ENCODE measurements around the gene SERPINB6. TPM values are rescaled to one million over a fixed set of nuclear protein-coding genes. Genes with fewer than 3 reads are reported as not detected.

The SERPINB6 gene
- total RNA-seq, 1 donor from 2014 or later, result 14.0 TPM

GRCh38 chr6:3016473-3017280, 45.3 kb upstream of the SERPINB6 start:
- Mint-ChIP-seq H3K27me3 (ENCODE audit: unreplicated experiment) (peaks cover 3% of the 10 kb centered on the region), H3K9me3 (ENCODE audit: unreplicated experiment) (peaks cover 16% of the 10 kb centered on the region), H3K36me3 (ENCODE audit: unreplicated experiment) (peaks cover 32% of the 10 kb centered on the region), H3K4me3 (ENCODE audit: unreplicated experiment) (no peak overlapping the region), H3K4me1 (ENCODE audit: low read depth, unreplicated experiment) (no peaks in the 10 kb centered on the region), H3K27ac (ENCODE audit: unreplicated experiment) (no peak overlapping the region)
- DNase-seq, result no peak
- TF ChIP-seq CTCF (IDR thresholded peaks at IDR 0.05; ENCODE audit: partially characterized antibody, unreplicated experiment), result no peak

- no peak for DNase-seq
- Mint-ChIP-seq H3K4me1 (ENCODE audit: low read depth, unreplicated experiment) (no peaks in the 10 kb centered on the region), H3K36me3 (ENCODE audit: unreplicated experiment) (peaks cover 47% of the 10 kb centered on the region), H3K4me3 (ENCODE audit: unreplicated experiment) (no peak overlapping the region), H3K27ac (ENCODE audit: unreplicated experiment) (no peak overlapping the region), H3K9me3 (ENCODE audit: unreplicated experiment) (peaks cover 19% of the 10 kb centered on the region), H3K27me3 (ENCODE audit: unreplicated experiment) (peaks cover 3% of the 10 kb centered on the region)
- TF ChIP-seq CTCF (IDR thresholded peaks at IDR 0.05; ENCODE audit: partially characterized antibody, unreplicated experiment), result no peak
Observed at GRCh38 chr6:3015144-3015543, 43.8 kb upstream of the SERPINB6 start.

- no peak for TF ChIP-seq CTCF (IDR thresholded peaks at IDR 0.05; ENCODE audit: partially characterized antibody, unreplicated experiment)
- Mint-ChIP-seq H3K4me3 (ENCODE audit: unreplicated experiment) (no peak overlapping the region), H3K27me3 (ENCODE audit: unreplicated experiment) (peaks cover 3% of the 10 kb centered on the region), H3K36me3 (ENCODE audit: unreplicated experiment) (peaks cover 47% of the 10 kb centered on the region), H3K4me1 (ENCODE audit: low read depth, unreplicated experiment) (no peaks in the 10 kb centered on the region), H3K9me3 (ENCODE audit: unreplicated experiment) (peaks cover 19% of the 10 kb centered on the region), H3K27ac (ENCODE audit: unreplicated experiment) (no peak overlapping the region)
- DNase-seq, result no peak
Observed at GRCh38 chr6:3014675-3015066, 43.3 kb upstream of the SERPINB6 start.

GRCh38 chr6:3013901-3014674, 42.7 kb upstream of the SERPINB6 start:
- Mint-ChIP-seq H3K27me3 (ENCODE audit: unreplicated experiment) (peaks cover 3% of the 10 kb centered on the region), H3K9me3 (ENCODE audit: unreplicated experiment) (peaks cover 19% of the 10 kb centered on the region), H3K4me1 (ENCODE audit: low read depth, unreplicated experiment) (no peaks in the 10 kb centered on the region), H3K36me3 (ENCODE audit: unreplicated experiment) (peaks cover 43% of the 10 kb centered on the region), H3K4me3 (ENCODE audit: unreplicated experiment) (no peak overlapping the region), H3K27ac (ENCODE audit: unreplicated experiment) (no peak overlapping the region)
- no peak for DNase-seq
- no peak for TF ChIP-seq CTCF (IDR thresholded peaks at IDR 0.05; ENCODE audit: partially characterized antibody, unreplicated experiment)

- no peak overlapping the region for H3K27ac Mint-ChIP-seq (ENCODE audit: unreplicated experiment)
- H3K4me3 Mint-ChIP-seq (ENCODE audit: unreplicated experiment), result no peak overlapping the region
- DNase-seq, result no peak
- no peak for TF ChIP-seq CTCF (IDR thresholded peaks at IDR 0.05; ENCODE audit: partially characterized antibody, unreplicated experiment)
- H3K27me3 Mint-ChIP-seq (ENCODE audit: unreplicated experiment), result peaks cover 3% of the 10 kb centered on the region
- H3K9me3 Mint-ChIP-seq (ENCODE audit: unreplicated experiment), result peaks cover 22% of the 10 kb centered on the region
- peaks cover 3% of the 10 kb centered on the region for H3K4me1 Mint-ChIP-seq (ENCODE audit: low read depth, unreplicated experiment)
- peaks cover 43% of the 10 kb centered on the region for H3K36me3 Mint-ChIP-seq (ENCODE audit: unreplicated experiment)
Observed at GRCh38 chr6:3013486-3013885, 42.1 kb upstream of the SERPINB6 start.

All from glutamatergic neuron (in vitro differentiated cells).